NT2/D1 (cell line): ENCODE measurements around the gene OTUB2.

Experiments used
- SUZ12 ChIP-seq: IDR thresholded peaks from 2 replicates; pipeline ENCODE4 v1.6.1; 2011; ENCODE audit not compliant: insufficient read length, insufficient read depth; ENCODE audit errors: extremely low read depth
- YY1 ChIP-seq: IDR thresholded peaks from 2 replicates; pipeline ENCODE4 v1.6.1; 2011; ENCODE audit not compliant: insufficient read length, insufficient read depth
- ZNF274 ChIP-seq: IDR thresholded peaks from 2 replicates; pipeline ENCODE4 v1.6.1; 2011; ENCODE audit warnings: mild to moderate bottlenecking, low read depth, low read length

DNA sequence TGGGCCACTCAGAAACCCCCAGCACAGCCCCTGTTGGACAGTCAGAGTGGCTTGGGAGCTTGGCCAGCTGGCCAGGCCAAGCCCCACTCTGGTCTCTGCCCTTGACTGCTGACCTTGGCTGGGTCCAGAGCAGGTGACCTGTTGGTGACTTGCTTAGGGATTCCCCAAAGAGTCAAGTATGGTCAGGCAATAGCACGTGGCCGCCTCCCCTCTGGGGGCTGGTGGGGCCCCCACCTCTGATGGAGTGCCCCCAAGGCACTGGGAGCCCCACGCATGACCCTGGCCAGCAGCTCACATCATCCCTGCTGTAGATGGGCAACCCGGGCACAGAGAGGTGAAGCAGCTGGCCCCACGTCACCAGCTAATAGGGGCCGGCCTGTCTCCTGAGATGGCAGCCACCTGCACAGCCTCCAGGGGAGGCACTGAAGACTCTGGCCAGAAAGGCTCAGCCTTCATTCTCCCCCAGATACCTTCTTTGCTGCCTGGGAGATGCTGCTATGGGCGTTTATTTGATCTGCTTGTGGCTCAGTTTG, 27.2 kb upstream of the OTUB2 start:
- TF ChIP-seq YY1 (no peak), ZNF274 (no peak), SUZ12 (no peak)
